ENCODE data around the gene PKMYT1. TPM values are rescaled to one million over a fixed set of nuclear protein-coding genes. Genes with fewer than 3 reads are reported as not detected.
"Not testable (repeated sequence)": the region's sequence is repeated elsewhere in the genome, so short reads cannot be mapped to it uniquely, and the experiment has no call there.

The PKMYT1 gene
- total RNA-seq, 1 donor from 2014 or later = 4.6 TPM

- Histone ChIP-seq H3K36me3 (no peaks in the 10 kb centered on the region), H2AFZ (replicated peaks) (no peak overlapping the region), H3K9ac (no peak overlapping the region), H3K27me3 (no peaks in the 10 kb centered on the region), H3K79me2 (ENCODE audit: low read depth) (no peaks in the 10 kb centered on the region), H3F3A (ENCODE audit: low read depth) (peaks cover 2% of the 10 kb centered on the region), H3K9me3 (ENCODE audit: low read depth) (no peaks in the 10 kb centered on the region), H3K4me1 (peaks cover 8% of the 10 kb centered on the region), H4K20me1 (ENCODE audit: low read depth) (no peaks in the 10 kb centered on the region), H3K4me3 (no peak overlapping the region), H3K27ac (no peak overlapping the region), H3K4me2 (no peak overlapping the region)
- H3K4me1 Mint-ChIP-seq = peaks cover 7% of the 10 kb centered on the region
- H3K9me3 Mint-ChIP-seq = no peaks in the 10 kb centered on the region
- peaks cover 7% of the 10 kb centered on the region for H3K36me3 Mint-ChIP-seq
- H3K27me3 Mint-ChIP-seq (ENCODE audit: insufficient read depth, low read depth) = peaks cover 2% of the 10 kb centered on the region
- DNase-seq (ENCODE audit: low spot score) = no peak
- H3K27ac Mint-ChIP-seq = no peak overlapping the region
- no peak overlapping the region for H3K4me3 Mint-ChIP-seq
- no peak for TF ChIP-seq EZH2phosphoT487 (IDR thresholded peaks at IDR 0.05)
- TF ChIP-seq CTCF (IDR thresholded peaks at IDR 0.05) = no peak
- no peak for TF ChIP-seq EZH2 (IDR thresholded peaks at IDR 0.05)
Observed at GRCh38 chr16:2933136-2933535, 47.1 kb downstream of the PKMYT1 start.

GRCh38 chr16:2931231-2931914, 48.9 kb downstream of the PKMYT1 start:
- H3K9ac ChIP-seq; H4K20me1 ChIP-seq (ENCODE audit: low read depth); H3K9me3 ChIP-seq (ENCODE audit: low read depth); H3K4me3 ChIP-seq; H3K36me3 Mint-ChIP-seq; DNase-seq (ENCODE audit: low spot score); H3K27ac ChIP-seq; H3K4me3 Mint-ChIP-seq; H3K9me3 Mint-ChIP-seq; H2AFZ ChIP-seq (replicated peaks); H3K4me2 ChIP-seq; H3K79me2 ChIP-seq (ENCODE audit: low read depth); H3K27me3 Mint-ChIP-seq (ENCODE audit: insufficient read depth, low read depth); H3K27ac Mint-ChIP-seq; H3K36me3 ChIP-seq; H3K27me3 ChIP-seq: not testable (repeated sequence)
- Histone ChIP-seq H3F3A (ENCODE audit: low read depth) (peaks cover 12% of the 10 kb centered on the region), H3K4me1 (peaks cover 12% of the 10 kb centered on the region)
- peaks cover 19% of the 10 kb centered on the region for H3K4me1 Mint-ChIP-seq

GRCh38 chr16:2930236-2930635, 50.0 kb downstream of the PKMYT1 start:
- no peak for TF ChIP-seq EZH2phosphoT487 (IDR thresholded peaks at IDR 0.05)
- TF ChIP-seq CTCF (IDR thresholded peaks at IDR 0.05) = no peak
- H3K36me3 ChIP-seq = no peaks in the 10 kb centered on the region
- H3K4me3 ChIP-seq = no peak overlapping the region
- no peak overlapping the region for H3K27ac ChIP-seq
- no peak overlapping the region for H3K9ac ChIP-seq
- H3K4me2 ChIP-seq = no peak overlapping the region
- no peak for DNase-seq (ENCODE audit: low spot score)
- H2AFZ ChIP-seq (replicated peaks) = no peak overlapping the region
- peaks cover 19% of the 10 kb centered on the region for H3K4me1 ChIP-seq
- no peak overlapping the region for H3K27ac Mint-ChIP-seq
- H3K4me1 Mint-ChIP-seq = peaks cover 23% of the 10 kb centered on the region
- H4K20me1 ChIP-seq (ENCODE audit: low read depth) = no peaks in the 10 kb centered on the region
- peaks cover 7% of the 10 kb centered on the region for H3K36me3 Mint-ChIP-seq
- peaks cover 3% of the 10 kb centered on the region for H3K27me3 Mint-ChIP-seq (ENCODE audit: insufficient read depth, low read depth)
- peaks cover 18% of the 10 kb centered on the region for H3F3A ChIP-seq (ENCODE audit: low read depth)
- H3K27me3 ChIP-seq = peaks cover 10% of the 10 kb centered on the region
- H3K9me3 ChIP-seq (ENCODE audit: low read depth) = no peaks in the 10 kb centered on the region
- no peaks in the 10 kb centered on the region for H3K9me3 Mint-ChIP-seq
- H3K79me2 ChIP-seq (ENCODE audit: low read depth) = no peaks in the 10 kb centered on the region
- no peak overlapping the region for H3K4me3 Mint-ChIP-seq

GRCh38 chr16:2929693-2930092, 50.6 kb downstream of the PKMYT1 start:
- Histone ChIP-seq H3K27me3 (peaks cover 10% of the 10 kb centered on the region), H2AFZ (replicated peaks) (no peak overlapping the region), H3K27ac (no peak overlapping the region), H3K4me2 (no peak overlapping the region), H3F3A (ENCODE audit: low read depth) (peaks cover 19% of the 10 kb centered on the region), H3K36me3 (no peaks in the 10 kb centered on the region), H3K9ac (no peak overlapping the region), H3K9me3 (ENCODE audit: low read depth) (no peaks in the 10 kb centered on the region), H4K20me1 (ENCODE audit: low read depth) (no peaks in the 10 kb centered on the region), H3K4me3 (no peak overlapping the region), H3K79me2 (ENCODE audit: low read depth) (no peaks in the 10 kb centered on the region), H3K4me1 (peaks cover 19% of the 10 kb centered on the region)
- H3K4me1 Mint-ChIP-seq = peaks cover 23% of the 10 kb centered on the region
- TF ChIP-seq EZH2 (IDR thresholded peaks at IDR 0.05) (no peak), CTCF (IDR thresholded peaks at IDR 0.05) (no peak), EZH2phosphoT487 (IDR thresholded peaks at IDR 0.05) (no peak)
- no peaks in the 10 kb centered on the region for H3K9me3 Mint-ChIP-seq
- H3K4me3 Mint-ChIP-seq = no peak overlapping the region
- H3K36me3 Mint-ChIP-seq = peaks cover 7% of the 10 kb centered on the region
- H3K27me3 Mint-ChIP-seq (ENCODE audit: insufficient read depth, low read depth) = peaks cover 3% of the 10 kb centered on the region
- DNase-seq (ENCODE audit: low spot score) = no peak
- no peak overlapping the region for H3K27ac Mint-ChIP-seq

Data from neural progenitor cell (in vitro differentiated cells).